A673 (cell line): ENCODE data around the gene ATL1.

Experiments used
- CTCF ChIP-seq: fragments of 300-800, 200-600 bp; sonication (generic); conservative IDR thresholded peaks from 2 replicates; pipeline ENCODE4 v1.5.1; 2017; ENCODE audit warnings: low read depth, mild to moderate bottlenecking, antibody characterized with exemption, low read length, moderate library complexity, mixed read lengths
- EZH2 ChIP-seq: fragments of 200-600 bp; sonication (generic); IDR thresholded peaks from 2 replicates; pipeline ENCODE4 v1.6.1; 2017; ENCODE audit warnings: borderline replicate concordance, low read depth, mild to moderate bottlenecking, mixed read lengths, antibody characterized with exemption, low read length; ENCODE audit not compliant: poor library complexity, severe bottlenecking

GRCh38 chr14:50560931-50561285 lies 963 bp downstream of the ATL1 start:
- TF ChIP-seq CTCF (no peak), EZH2 (no peak)
